22Rv1 (cell line): ENCODE data around the gene UBAP2L.

Experiments
- ZFX ChIP-seq: fragments of 450-650 bp; IDR thresholded peaks from 2 replicates; pipeline ENCODE4 v1.6.1; 2017; ENCODE audit warnings: antibody characterized with exemption, borderline replicate concordance
- TF ChIP-seq, protein P1 (sequence below): fragments of 450-650 bp; IDR thresholded peaks from 2 replicates; pipeline ENCODE4 v1.5.1; 2017; ENCODE audit warnings: mild to moderate bottlenecking

DNA sequence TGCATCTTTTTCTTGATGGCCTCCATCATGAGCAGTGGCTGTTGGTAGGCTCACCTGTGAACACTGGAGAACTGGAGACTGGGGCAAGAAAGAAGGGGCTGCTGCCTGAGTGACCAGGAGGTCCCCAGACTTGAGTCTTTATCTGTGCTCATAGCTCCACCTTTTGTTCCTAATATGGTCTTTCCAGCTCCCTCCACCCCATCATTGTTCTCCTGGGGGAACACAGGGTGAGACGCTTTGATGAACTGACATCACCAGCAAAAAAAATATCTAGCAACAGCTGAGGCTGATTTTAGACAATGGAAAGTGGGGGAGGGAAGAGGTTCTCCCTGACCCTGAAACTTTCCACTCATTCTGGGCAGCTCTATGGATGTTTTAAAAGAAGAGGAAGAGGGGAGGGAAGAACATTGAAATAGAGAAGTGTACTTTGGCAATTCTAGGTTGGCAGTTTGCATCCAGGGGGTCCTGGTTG is 28.7 kb upstream of the UBAP2L start, which contains the start of gene TPM3:
- TF ChIP-seq, protein P1, sequence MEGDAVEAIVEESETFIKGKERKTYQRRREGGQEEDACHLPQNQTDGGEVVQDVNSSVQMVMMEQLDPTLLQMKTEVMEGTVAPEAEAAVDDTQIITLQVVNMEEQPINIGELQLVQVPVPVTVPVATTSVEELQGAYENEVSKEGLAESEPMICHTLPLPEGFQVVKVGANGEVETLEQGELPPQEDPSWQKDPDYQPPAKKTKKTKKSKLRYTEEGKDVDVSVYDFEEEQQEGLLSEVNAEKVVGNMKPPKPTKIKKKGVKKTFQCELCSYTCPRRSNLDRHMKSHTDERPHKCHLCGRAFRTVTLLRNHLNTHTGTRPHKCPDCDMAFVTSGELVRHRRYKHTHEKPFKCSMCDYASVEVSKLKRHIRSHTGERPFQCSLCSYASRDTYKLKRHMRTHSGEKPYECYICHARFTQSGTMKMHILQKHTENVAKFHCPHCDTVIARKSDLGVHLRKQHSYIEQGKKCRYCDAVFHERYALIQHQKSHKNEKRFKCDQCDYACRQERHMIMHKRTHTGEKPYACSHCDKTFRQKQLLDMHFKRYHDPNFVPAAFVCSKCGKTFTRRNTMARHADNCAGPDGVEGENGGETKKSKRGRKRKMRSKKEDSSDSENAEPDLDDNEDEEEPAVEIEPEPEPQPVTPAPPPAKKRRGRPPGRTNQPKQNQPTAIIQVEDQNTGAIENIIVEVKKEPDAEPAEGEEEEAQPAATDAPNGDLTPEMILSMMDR = no peak
- no peak for TF ChIP-seq ZFX
